ENCODE measurements around the gene HRH2.
"Not testable (repeated sequence)": the region's sequence is repeated elsewhere in the genome, so short reads cannot be mapped to it uniquely, and the experiment has no call there.

Gene HRH2

GRCh38 chr5:175638305-175638704, 19.6 kb upstream of the HRH2 start:
- no peak for DNase-seq (ENCODE audit: low read depth)
- H3K4me3 ChIP-seq (ENCODE audit: low read depth, low read length): no peak overlapping the region
- in situ Hi-C loops (cut with HindIII; ENCODE audit: low sequenced_read_pairs): no loop called here
- no peak for TF ChIP-seq CTCF (IDR thresholded peaks at IDR 0.05; ENCODE audit: low read depth, low read length, missing control alignments)

- in situ Hi-C loops (cut with HindIII; ENCODE audit: low sequenced_read_pairs): no loop called here
- H3K4me3 ChIP-seq (ENCODE audit: low read depth, low read length): no peak overlapping the region
- DNase-seq (ENCODE audit: low read depth): no peak
- TF ChIP-seq CTCF (IDR thresholded peaks at IDR 0.05; ENCODE audit: low read depth, low read length, missing control alignments): no peak
These were observed 17.6 kb upstream of the HRH2 start for GRCh38 chr5:175640106-175640775.

- TF ChIP-seq CTCF (IDR thresholded peaks at IDR 0.05; ENCODE audit: low read depth, low read length, missing control alignments): no peak
- DNase-seq (ENCODE audit: low read depth): no peak
- no peak overlapping the region for H3K4me3 ChIP-seq (ENCODE audit: low read depth, low read length)
- in situ Hi-C loops (cut with HindIII; ENCODE audit: low sequenced_read_pairs): no loop called here
These were observed 14.9 kb upstream of the HRH2 start for GRCh38 chr5:175642998-175643397.

GRCh38 chr5:175646251-175646650, 11.6 kb upstream of the HRH2 start:
- no peak for DNase-seq (ENCODE audit: low read depth)
- in situ Hi-C loops (cut with HindIII; ENCODE audit: low sequenced_read_pairs): loop anchor here (5.0 kb wide), 2 partner anchors 34 to 56 kb away; no protein-coding TSS in a partner anchor
- no peak for TF ChIP-seq CTCF (IDR thresholded peaks at IDR 0.05; ENCODE audit: low read depth, low read length, missing control alignments)
- no peak overlapping the region for H3K4me3 ChIP-seq (ENCODE audit: low read depth, low read length)

- no peak for DNase-seq (ENCODE audit: low read depth)
- no peak for TF ChIP-seq CTCF (IDR thresholded peaks at IDR 0.05; ENCODE audit: low read depth, low read length, missing control alignments)
- H3K4me3 ChIP-seq (ENCODE audit: low read depth, low read length): no peak overlapping the region
- in situ Hi-C loops (cut with HindIII; ENCODE audit: low sequenced_read_pairs): loop anchor here (5.0 kb wide), 2 partner anchors 38 to 52 kb away; no protein-coding TSS in a partner anchor
These were observed 7.9 kb upstream of the HRH2 start for GRCh38 chr5:175649967-175650366.

GRCh38 chr5:175650430-175651205, 7.3 kb upstream of the HRH2 start:
- H3K4me3 ChIP-seq (ENCODE audit: low read depth, low read length); in situ Hi-C loops (cut with HindIII; ENCODE audit: low sequenced_read_pairs); DNase-seq (ENCODE audit: low read depth): not testable (repeated sequence)
